Endothelial cell of umbilical vein (primary cell): ENCODE data around the gene ATP6V1E1. TPM values are rescaled to one million over a fixed set of nuclear protein-coding genes. Genes with fewer than 3 reads are reported as not detected.

ENCODE experiments used
- BruUV-seq: library from RNA; stranded (reverse); fragments of 400-500 nt; replicated peaks from 2 replicates; lab custom pipeline; 2021; lab: Mats Ljungman, UMichigan
- CTCF ChIA-PET: fragments of 300-600, 350-600 bp; sonication (Branson Sonifier 250); formaldehyde crosslinking; loops from one replicate; lab custom pipeline; 2021; ENCODE audit warnings: antibody characterized with exemption, inconsistent platforms; lab: Charles Lee
- POLR2A ChIA-PET: fragments of 300-600, 350-600 bp; sonication (Branson Sonifier 250); formaldehyde crosslinking; loops from one replicate; lab custom pipeline; 2021; ENCODE audit warnings: antibody characterized with exemption, inconsistent platforms; lab: Charles Lee
- DNase-seq: peaks from one replicate; pipeline ENCODE4 v3.0.0-alpha.2; 2011; ENCODE audit warnings: low read depth, low spot score
- FAIRE-seq: peaks from 2 replicates; lab custom pipeline; 2011; peaks lifted over from hg19 to GRCh38; lab: Jason Lieb, UNC
- H2AFZ ChIP-seq: 2 replicates; pipeline ENCODE4 v1.6.0; 2012; ENCODE audit warnings: low read depth, low read length, control low read depth, inconsistent platforms
- H3K27ac ChIP-seq: 2 replicates; pipeline ENCODE4 v1.5.1; 2011; ENCODE audit warnings: low read depth, mild to moderate bottlenecking, control low read depth, low read length, moderate library complexity; ENCODE audit not compliant: insufficient read depth
- H3K27me3 ChIP-seq, 2 experiments: 2 replicates each; pipeline versions ENCODE4 v1.6.0 to v1.6.1; 2011; ENCODE audit warnings: low read length in 2 of 2, mixed read lengths in 1 of 2; ENCODE audit not compliant: control insufficient read depth in 2 of 2, insufficient read depth in 2 of 2
- H3K36me3 ChIP-seq, 2 experiments: 2 replicates in 1 of 2; 3 replicates in 1 of 2; pipeline ENCODE4 v1.5.1; 2011; ENCODE audit warnings: low read length in 2 of 2, mild to moderate bottlenecking in 1 of 2, moderate library complexity in 1 of 2; ENCODE audit not compliant: control insufficient read depth in 2 of 2, insufficient read depth in 2 of 2; ENCODE audit errors: extremely low read depth in 1 of 2
- H3K4me1 ChIP-seq: 3 replicates; pipeline ENCODE4 v1.5.1; 2011; ENCODE audit warnings: mild to moderate bottlenecking, low read length; ENCODE audit not compliant: control insufficient read depth, insufficient read depth; ENCODE audit errors: extremely low read depth
- H3K4me2 ChIP-seq: 2 replicates; pipeline ENCODE4 v1.6.1; 2011; ENCODE audit warnings: low read length, control low read depth, mixed read lengths; ENCODE audit not compliant: insufficient read depth
- H3K4me3 ChIP-seq, 3 experiments: fragments of 200-600 bp in 1 of 3; sonication (generic), shearing (Covaris generic) in 1 of 3; replicated peaks in 1 of 3; 2 replicates each; pipeline ENCODE4 v1.5.1; 2011 to 2016; ENCODE audit warnings: control low read depth in 3 of 3, low read length in 3 of 3, mild to moderate bottlenecking in 2 of 3, inconsistent platforms in 1 of 3, low read depth in 1 of 3, moderate library complexity in 1 of 3; ENCODE audit not compliant: insufficient read depth in 1 of 3
- H3K79me2 ChIP-seq: 2 replicates; pipeline ENCODE4 v1.6.0; 2012; ENCODE audit warnings: low read length, inconsistent platforms; ENCODE audit not compliant: control insufficient read depth, insufficient read depth
- H3K9ac ChIP-seq: replicated peaks from 2 replicates; pipeline ENCODE3; 2011; ENCODE audit warnings: low read length, control low read depth; ENCODE audit not compliant: insufficient read depth; ENCODE audit errors: extremely low read depth
- H3K9me1 ChIP-seq: replicated peaks from 3 replicates; pipeline ENCODE4 v1.6.0; 2011; ENCODE audit warnings: mild to moderate bottlenecking, low read length; ENCODE audit not compliant: control insufficient read depth, insufficient read depth; ENCODE audit errors: extremely low read depth
- H3K9me3 ChIP-seq: replicated peaks from 2 replicates; pipeline ENCODE4 v1.5.1; 2012; ENCODE audit warnings: low read length, inconsistent platforms; ENCODE audit not compliant: control insufficient read depth, insufficient read depth
- H4K20me1 ChIP-seq: replicated peaks from 2 replicates; pipeline ENCODE3; 2011; ENCODE audit warnings: mild to moderate bottlenecking, low read length; ENCODE audit not compliant: control insufficient read depth, insufficient read depth; ENCODE audit errors: extremely low read depth
- EZH2 ChIP-seq: IDR thresholded peaks from 2 replicates; pipeline ENCODE4 v1.6.1; 2012; ENCODE audit warnings: borderline replicate concordance, low read depth, mild to moderate bottlenecking, moderate library complexity, low read length, inconsistent platforms; ENCODE audit not compliant: severe bottlenecking
- FOS ChIP-seq: IDR thresholded peaks from 2 replicates; pipeline ENCODE4 v1.6.1; 2011; ENCODE audit warnings: mild to moderate bottlenecking, low read length, moderate library complexity, borderline replicate concordance; ENCODE audit not compliant: insufficient read depth
- GATA2 ChIP-seq: IDR thresholded peaks from 2 replicates; pipeline ENCODE4 v1.7.0; 2011; ENCODE audit warnings: low read depth, mild to moderate bottlenecking, moderate library complexity, mixed read lengths, low read length; ENCODE audit not compliant: insufficient read length, insufficient read depth
- JUN ChIP-seq: IDR thresholded peaks from 2 replicates; pipeline ENCODE4 v1.6.1; 2011; ENCODE audit warnings: borderline replicate concordance, low read depth; ENCODE audit not compliant: insufficient read length, insufficient read depth
- MYC ChIP-seq: IDR thresholded peaks from one replicate; pipeline ENCODE4 v1.6.1; 2011; ENCODE audit warnings: mild to moderate bottlenecking, low read depth, low read length
- POLR2A ChIP-seq: IDR thresholded peaks from 2 replicates; pipeline ENCODE4 v1.6.1; 2012; ENCODE audit warnings: low read depth, mild to moderate bottlenecking, control low read depth, low read length
- POLR2AphosphoS5 ChIP-seq: IDR thresholded peaks from 2 replicates; pipeline ENCODE4 v1.6.1; 2012; ENCODE audit warnings: low read depth, mild to moderate bottlenecking, control low read depth, low read length, moderate library complexity; ENCODE audit not compliant: insufficient read depth
- dilution Hi-C: fragments of 300-500 bp; cut with MboI; formaldehyde crosslinking; loops from one replicate; pipeline ENCODE4 v1.15.0; 2019; ENCODE audit warnings: low sequenced_read_pairs; ENCODE audit not compliant: extremely low pct_ligation_motif_present
- intact Hi-C: fragments of 100-400 bp; cut with micrococcal nuclease; formaldehyde crosslinking; loops from one replicate; pipeline ENCODE4 v1.10.0; 2022
- polyA plus RNA-seq, 4 experiments: library from polyadenylated mRNA; depleted of rRNA in 3 of 4; stranded (reverse) in 3 of 4; unstranded in 1 of 4; fragments of >200 nt; gene quantifications; 2 replicates each; pipeline versions ENCODE4 v1.2.1 to v1.2.3, GENCODE V29; 2011 to 2012; ENCODE audit warnings: missing spikeins in 1 of 4
- total RNA-seq: library from RNA; stranded (reverse); gene quantifications from 2 replicates; pipeline ENCODE4 v1.2.3, GENCODE V29; 2021
- TF ChIP-seq, protein P1 (sequence below), 2 donors: IDR thresholded peaks; 1 replicate in 1 of 2; 2 replicates in 1 of 2; pipeline ENCODE4 v1.5.1; 2011; ENCODE audit warnings: low read length in 2 of 2, mild to moderate bottlenecking in 2 of 2, moderate library complexity in 2 of 2, control low read depth in 1 of 2, inconsistent platforms in 1 of 2, low read depth in 1 of 2; ENCODE audit not compliant: insufficient read depth in 1 of 2; ENCODE audit errors: extremely low read depth in 1 of 2
- TF ChIP-seq, protein P2 (sequence below): IDR thresholded peaks from 2 replicates; pipeline ENCODE4 v1.6.1; 2011; ENCODE audit not compliant: insufficient read depth, insufficient read length

Gene ATP6V1E1
- total and polyA plus RNA-seq, 2 donors (not counting 3 experiments of a cell fraction or from before 2014, with no cell fraction given) = 95.2 to 113 TPM

DNA sequence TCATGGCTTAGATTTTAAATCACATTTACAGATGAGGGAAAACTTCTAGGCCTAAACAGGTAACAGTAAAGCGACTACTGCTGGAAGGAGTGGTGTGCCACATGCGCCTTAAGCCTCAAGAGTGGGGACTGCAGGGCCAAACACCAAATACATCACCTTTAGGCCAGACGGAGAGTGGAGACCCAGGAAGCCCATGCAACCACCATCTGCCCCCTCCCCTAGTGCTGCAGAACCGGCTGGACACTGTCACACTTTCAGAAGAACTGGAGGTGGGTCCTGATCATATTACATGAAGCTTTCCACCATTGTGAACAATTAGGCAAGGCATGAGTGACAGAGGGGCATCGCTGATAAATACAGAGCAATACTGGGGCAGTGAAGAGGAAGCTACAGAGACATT, 36.3 kb downstream of the ATP6V1E1 start:
- dilution Hi-C loops = no loop called here
- BruUV-seq = TSS peak; percentile 37

More for the DNA sequence above, 36.3 kb downstream of the ATP6V1E1 start:
- intact Hi-C loops = no loop called here
- Histone ChIP-seq H3K27ac (no peak overlapping the region), H4K20me1 (no peaks in the 10 kb centered on the region), H3K79me2 (no peaks in the 10 kb centered on the region), H3K9me3 (no peaks in the 10 kb centered on the region), H3K4me3 (no peak overlapping the region), H3K4me2 (no peak overlapping the region), H3K4me1 (no peaks in the 10 kb centered on the region), H3K36me3 (peaks cover 19 to 31% of the 10 kb centered on the region in 2 experiments), H3K9me1 (no peaks in the 10 kb centered on the region), H3K9ac (no peak overlapping the region), H2AFZ (no peak overlapping the region), H3K27me3 (no peaks in the 10 kb centered on the region)
- POLR2A ChIA-PET = no interaction called here
- TF ChIP-seq EZH2 = no peak
- TF ChIP-seq JUN = no peak
- TF ChIP-seq, protein P1, sequence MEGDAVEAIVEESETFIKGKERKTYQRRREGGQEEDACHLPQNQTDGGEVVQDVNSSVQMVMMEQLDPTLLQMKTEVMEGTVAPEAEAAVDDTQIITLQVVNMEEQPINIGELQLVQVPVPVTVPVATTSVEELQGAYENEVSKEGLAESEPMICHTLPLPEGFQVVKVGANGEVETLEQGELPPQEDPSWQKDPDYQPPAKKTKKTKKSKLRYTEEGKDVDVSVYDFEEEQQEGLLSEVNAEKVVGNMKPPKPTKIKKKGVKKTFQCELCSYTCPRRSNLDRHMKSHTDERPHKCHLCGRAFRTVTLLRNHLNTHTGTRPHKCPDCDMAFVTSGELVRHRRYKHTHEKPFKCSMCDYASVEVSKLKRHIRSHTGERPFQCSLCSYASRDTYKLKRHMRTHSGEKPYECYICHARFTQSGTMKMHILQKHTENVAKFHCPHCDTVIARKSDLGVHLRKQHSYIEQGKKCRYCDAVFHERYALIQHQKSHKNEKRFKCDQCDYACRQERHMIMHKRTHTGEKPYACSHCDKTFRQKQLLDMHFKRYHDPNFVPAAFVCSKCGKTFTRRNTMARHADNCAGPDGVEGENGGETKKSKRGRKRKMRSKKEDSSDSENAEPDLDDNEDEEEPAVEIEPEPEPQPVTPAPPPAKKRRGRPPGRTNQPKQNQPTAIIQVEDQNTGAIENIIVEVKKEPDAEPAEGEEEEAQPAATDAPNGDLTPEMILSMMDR (IDR thresholded peaks at IDR 0.05; ENCODE audit: extremely low read depth in 1 of 2, insufficient read depth in 1 of 2, low read depth in 1 of 2, low read length in 2 of 2) = no peak
- TF ChIP-seq, protein P2, sequence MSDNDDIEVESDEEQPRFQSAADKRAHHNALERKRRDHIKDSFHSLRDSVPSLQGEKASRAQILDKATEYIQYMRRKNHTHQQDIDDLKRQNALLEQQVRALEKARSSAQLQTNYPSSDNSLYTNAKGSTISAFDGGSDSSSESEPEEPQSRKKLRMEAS = no peak
- no peak for TF ChIP-seq MYC
- TF ChIP-seq GATA2 = no peak
- no peak for TF ChIP-seq POLR2A
- TF ChIP-seq FOS = no peak
- no peak for TF ChIP-seq POLR2AphosphoS5
- DNase-seq = no peak
- CTCF ChIA-PET = no interaction called here
- FAIRE-seq = no peak
